Panc1 (cell line): ENCODE data around the gene CD96.

ENCODE experiments used
- CTCF ChIP-seq: fragments of 450-650 bp; IDR thresholded peaks from 2 replicates; pipeline ENCODE4 v1.5.1; 2017; ENCODE audit warnings: mild to moderate bottlenecking
- POLR2AphosphoS5 ChIP-seq: IDR thresholded peaks from 2 replicates; pipeline ENCODE4 v1.6.1; 2012; ENCODE audit warnings: mild to moderate bottlenecking, low read depth, low read length, moderate library complexity
- REST ChIP-seq, 2 experiments: IDR thresholded peaks; 2 replicates each; pipeline ENCODE4 v1.6.1; 2011 to 2012; ENCODE audit warnings: low read depth in 2 of 2, control low read depth in 1 of 2, low read length in 1 of 2, mild to moderate bottlenecking in 1 of 2, moderate library complexity in 1 of 2; ENCODE audit not compliant: insufficient read depth in 1 of 2
- TCF7L2 ChIP-seq: IDR thresholded peaks from 2 replicates; pipeline ENCODE4 v1.6.1; 2011; ENCODE audit warnings: mild to moderate bottlenecking, low read depth, low read length, inconsistent platforms

- no peak for TF ChIP-seq CTCF
- TF ChIP-seq REST (IDR thresholded peaks at IDR 0.05; ENCODE audit: insufficient read depth in 1 of 2, low read depth in 2 of 2, low read length in 1 of 2), result no peak
- TF ChIP-seq POLR2AphosphoS5, result no peak
- TF ChIP-seq TCF7L2, result no peak
Observed at GRCh38 chr3:111506435-111506834, 35.6 kb upstream of the CD96 start.
